Stimulated activated CD8-positive, alpha-beta memory T cell treated with anti-CD3 and anti-CD28 coated beads, Interleukin-4, amount 100 ng/mL, for 24 hours (primary cell): ENCODE data around the gene RAP1GAP.
"Not testable (repeated sequence)": the region's sequence is repeated elsewhere in the genome, so short reads cannot be mapped to it uniquely, and the experiment has no call there.

Experiments
- DNase-seq: peaks from one replicate; pipeline ENCODE4 v3.0.0-alpha.2; 2020; ENCODE audit warnings: low read depth

The RAP1GAP gene

GRCh38 chr1:21568809-21569385, 100.3 kb downstream of the RAP1GAP start:
- no peak for DNase-seq

- DNase-seq, result no peak
These were observed 101.0 kb downstream of the RAP1GAP start for GRCh38 chr1:21568006-21568746.

GRCh38 chr1:21567241-21568005, 101.7 kb downstream of the RAP1GAP start:
- no peak for DNase-seq

- DNase-seq, result not testable (repeated sequence)
These were observed 102.8 kb downstream of the RAP1GAP start for GRCh38 chr1:21566361-21566760.

GRCh38 chr1:21565285-21565684, 103.9 kb downstream of the RAP1GAP start:
- no peak for DNase-seq

- DNase-seq, result no peak
These were observed 104.5 kb downstream of the RAP1GAP start for GRCh38 chr1:21564521-21565095.

GRCh38 chr1:21563971-21564370, 105.2 kb downstream of the RAP1GAP start:
- no peak for DNase-seq

- DNase-seq, result no peak
These were observed 106.3 kb downstream of the RAP1GAP start for GRCh38 chr1:21562896-21563295.

- no peak for DNase-seq
These were observed 108.1 kb downstream of the RAP1GAP start for GRCh38 chr1:21560916-21561638.

- no peak for DNase-seq
These were observed 109.2 kb downstream of the RAP1GAP start for GRCh38 chr1:21559788-21560567.

- DNase-seq, result no peak
These were observed 115.8 kb downstream of the RAP1GAP start for GRCh38 chr1:21553116-21553926.

- DNase-seq, result no peak
These were observed 116.4 kb downstream of the RAP1GAP start for GRCh38 chr1:21552715-21553114.

- no peak for DNase-seq
These were observed 118.2 kb downstream of the RAP1GAP start for GRCh38 chr1:21550866-21551475.

GRCh38 chr1:21550097-21550496, 119.1 kb downstream of the RAP1GAP start:
- DNase-seq, result no peak

- no peak for DNase-seq
These were observed 121.3 kb downstream of the RAP1GAP start for GRCh38 chr1:21547876-21548275.
